GM19452 (cell line): Measurements from ENCODE around the gene ATP9B.
"Not testable (repeated sequence)": the region's sequence is repeated elsewhere in the genome, so short reads cannot be mapped to it uniquely, and the experiment has no call there.

Source experiments
- ATAC-seq: cut with Tn5 transposase; IDR thresholded peaks from one replicate; pipeline ENCODE4 v1.9.1; 2021; ENCODE audit not compliant: unreplicated experiment

The ATP9B gene

GRCh38 chr18:79352432-79352831, 283.2 kb downstream of the ATP9B start:
- no peak for ATAC-seq

GRCh38 chr18:79353267-79353666, 284.1 kb downstream of the ATP9B start:
- no peak for ATAC-seq

GRCh38 chr18:79354350-79354749, 285.2 kb downstream of the ATP9B start:
- ATAC-seq = no peak

GRCh38 chr18:79355433-79356335, 286.5 kb downstream of the ATP9B start:
- ATAC-seq = peak; percentile 31

GRCh38 chr18:79356435-79356834, 287.2 kb downstream of the ATP9B start:
- ATAC-seq = peak; percentile 96

GRCh38 chr18:79360933-79361332, 291.7 kb downstream of the ATP9B start:
- ATAC-seq = no peak

GRCh38 chr18:79361766-79362522, 292.8 kb downstream of the ATP9B start:
- no peak for ATAC-seq

GRCh38 chr18:79365701-79366100, 296.5 kb downstream of the ATP9B start:
- no peak for ATAC-seq

- no peak for ATAC-seq
These were observed 297.2 kb downstream of the ATP9B start for GRCh38 chr18:79366177-79367094.

GRCh38 chr18:79367480-79367879, 298.3 kb downstream of the ATP9B start:
- no peak for ATAC-seq

- no peak for ATAC-seq
These were observed 298.8 kb downstream of the ATP9B start for GRCh38 chr18:79367989-79368388.

- ATAC-seq = no peak
These were observed 299.5 kb downstream of the ATP9B start for GRCh38 chr18:79368681-79369080.

GRCh38 chr18:79371561-79372121, 302.4 kb downstream of the ATP9B start:
- no peak for ATAC-seq

- no peak for ATAC-seq
These were observed 303.3 kb downstream of the ATP9B start for GRCh38 chr18:79372461-79372860.

GRCh38 chr18:79372991-79373390, 303.8 kb downstream of the ATP9B start:
- no peak for ATAC-seq

- no peak for ATAC-seq
These were observed 304.5 kb downstream of the ATP9B start for GRCh38 chr18:79373736-79374135.

- ATAC-seq = peak; percentile 91
These were observed 305.4 kb downstream of the ATP9B start for GRCh38 chr18:79374408-79375171.

- ATAC-seq = no peak
These were observed 306.4 kb downstream of the ATP9B start for GRCh38 chr18:79375441-79376154.

GRCh38 chr18:79376661-79377060, 307.5 kb downstream of the ATP9B start:
- not testable (repeated sequence) for ATAC-seq
